HG02870 (cell line): ENCODE measurements around the gene TFIP11.

Experiments
- ATAC-seq: cut with Tn5 transposase; IDR thresholded peaks from one replicate; pipeline ENCODE4 v1.9.1; 2021; ENCODE audit warnings: mild to moderate bottlenecking, moderate library complexity; ENCODE audit not compliant: unreplicated experiment

Gene TFIP11

GRCh38 chr22:26450453-26451185 lies 61.7 kb downstream of the TFIP11 start:
- ATAC-seq: no peak

- no peak for ATAC-seq
These were observed 63.3 kb downstream of the TFIP11 start for GRCh38 chr22:26448941-26449340.

- ATAC-seq: no peak
These were observed 63.9 kb downstream of the TFIP11 start for GRCh38 chr22:26448334-26448733.

GRCh38 chr22:26447584-26448329 lies 64.5 kb downstream of the TFIP11 start:
- no peak for ATAC-seq

GRCh38 chr22:26446808-26447515 lies 65.3 kb downstream of the TFIP11 start:
- ATAC-seq: no peak

- ATAC-seq: no peak
These were observed 66.5 kb downstream of the TFIP11 start for GRCh38 chr22:26445577-26446275.

- no peak for ATAC-seq
These were observed 67.5 kb downstream of the TFIP11 start for GRCh38 chr22:26444777-26445176.

- ATAC-seq: no peak
These were observed 68.2 kb downstream of the TFIP11 start for GRCh38 chr22:26443901-26444690.

GRCh38 chr22:26442086-26442756 lies 70.1 kb downstream of the TFIP11 start:
- ATAC-seq: no peak
